Hematopoietic multipotent progenitor cell treated with erythropoietin and hydrocortisone succinate and interleukin-3 and kit ligand, for 17 days (in vitro differentiated cells): ENCODE results near the gene MAMSTR.
A peak's percentile ranks its signal among the peaks of the same experiment; 100 is the strongest.

Experiments
- DNase-seq: peaks from one replicate; pipeline ENCODE4 v3.0.0-alpha.2; 2015; ENCODE audit warnings: low spot score

The MAMSTR gene

DNA sequence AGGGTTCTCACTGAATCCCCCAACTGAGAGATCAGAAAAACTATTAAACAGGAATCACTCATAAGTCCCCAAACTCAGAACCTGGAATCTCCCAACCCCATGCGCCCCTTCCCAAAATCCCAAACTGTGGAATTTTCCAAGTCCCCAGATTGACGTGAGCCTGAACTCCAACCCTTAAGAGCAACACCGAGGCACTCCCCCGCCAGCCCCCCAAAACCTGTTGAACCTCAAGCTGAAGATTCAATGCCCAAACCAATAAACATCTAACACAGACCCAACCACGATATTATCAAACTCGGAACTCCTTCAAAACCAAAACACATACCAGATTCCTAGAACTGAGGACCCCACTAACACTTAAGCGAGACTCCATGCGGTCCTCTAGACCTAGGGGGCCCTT, 26.6 kb upstream of the MAMSTR start:
- no peak for DNase-seq

DNA sequence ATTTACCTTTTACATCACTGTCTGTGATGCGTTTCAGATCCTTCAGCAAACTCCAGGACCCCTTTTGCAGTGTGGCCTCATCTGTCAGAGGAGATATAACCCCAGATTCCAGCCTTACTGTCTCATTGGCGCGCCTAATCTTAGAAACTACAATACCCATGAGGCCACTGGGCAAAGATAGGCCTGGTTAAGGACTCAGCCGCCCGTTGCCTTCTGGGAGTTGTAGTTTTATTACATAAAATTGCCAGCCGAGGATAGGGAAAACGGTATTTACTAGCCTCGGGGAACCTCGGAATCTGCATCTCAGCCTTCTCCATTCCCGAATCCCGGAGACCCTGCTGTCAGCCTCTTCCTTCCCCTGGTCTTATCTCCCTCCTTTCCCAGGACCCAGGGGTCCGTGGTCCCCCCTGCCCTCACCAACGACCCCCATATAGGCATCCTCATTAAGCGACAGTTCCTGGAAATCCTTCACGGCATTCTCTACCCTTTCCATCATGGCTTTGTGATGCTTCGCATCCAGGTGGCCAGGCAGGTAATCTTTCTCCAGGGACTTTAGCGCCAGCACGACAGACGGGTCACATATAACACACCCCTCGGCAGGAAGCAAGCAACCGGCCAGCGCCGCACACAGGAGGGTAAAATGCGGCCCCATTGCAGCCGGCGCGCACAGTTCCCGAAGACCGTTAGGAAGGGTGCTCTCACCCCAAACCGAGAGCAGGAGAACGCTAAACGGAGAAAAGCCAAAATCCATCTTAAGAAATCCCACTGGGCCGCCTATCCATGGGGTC, 25.9 kb upstream of the MAMSTR start:
- DNase-seq, result peak; percentile 87

DNA sequence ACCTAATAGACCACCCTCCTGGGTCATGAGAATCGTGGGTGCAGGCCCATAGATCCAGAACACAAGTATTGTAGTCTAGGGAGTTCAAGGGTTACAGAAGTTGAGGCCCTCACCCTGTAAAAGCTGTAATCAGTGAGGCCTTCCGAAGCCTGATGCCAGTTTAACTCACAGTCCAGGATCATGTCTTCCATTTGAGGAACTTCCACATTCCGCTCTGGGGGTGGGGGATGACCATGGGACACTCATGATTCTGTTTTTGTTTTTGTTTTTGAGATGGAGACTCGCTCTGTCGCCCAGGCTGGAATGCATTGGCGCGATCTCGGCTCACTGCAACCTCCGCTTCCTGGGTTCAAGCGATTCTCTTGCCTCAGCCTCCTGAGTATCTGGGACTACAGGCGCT, 22.6 kb upstream of the MAMSTR start:
- no peak for DNase-seq

DNA sequence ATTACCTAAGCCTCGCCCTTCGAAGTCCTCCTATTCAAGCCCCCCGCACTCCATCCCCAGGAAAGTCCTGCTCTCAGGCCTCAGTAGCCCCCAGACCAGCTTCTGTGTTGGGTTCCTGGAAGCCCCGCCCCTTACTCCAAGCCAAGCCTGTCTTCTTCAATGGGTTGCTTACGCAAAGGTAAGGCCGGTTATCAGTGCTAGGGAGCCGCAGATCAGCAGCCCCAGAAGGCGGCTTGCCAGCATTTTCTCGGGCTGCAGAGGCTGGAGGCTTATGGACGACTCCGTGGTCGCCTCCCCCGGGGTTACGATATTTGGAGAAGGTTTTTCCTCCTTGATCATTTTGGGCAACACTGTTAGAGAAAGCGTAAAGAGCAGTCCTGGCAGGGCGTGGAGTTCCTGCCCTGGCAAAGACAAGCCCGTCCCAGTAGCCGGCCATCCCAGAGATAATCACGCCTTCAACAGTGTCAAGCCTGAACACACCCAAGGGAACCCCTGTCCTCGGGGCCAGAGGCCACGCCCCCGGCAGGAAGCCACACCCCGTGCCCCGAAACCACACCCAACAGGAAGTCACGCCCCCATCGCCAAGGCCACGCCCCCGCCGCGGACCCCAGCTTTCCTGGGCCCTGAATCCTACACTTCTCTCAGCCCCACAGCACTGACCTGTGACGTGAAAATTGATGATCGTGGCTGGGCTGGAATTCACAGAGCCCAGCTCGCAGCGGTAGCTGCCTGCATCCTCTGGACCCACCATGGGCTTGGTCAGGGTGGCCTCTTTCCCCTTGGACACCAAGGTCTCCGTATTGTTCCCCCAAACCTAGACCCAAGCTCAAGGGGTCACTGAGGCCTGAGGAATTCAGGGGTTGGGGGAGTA, 21.8 kb upstream of the MAMSTR start:
- peak; percentile 88 for DNase-seq

DNA sequence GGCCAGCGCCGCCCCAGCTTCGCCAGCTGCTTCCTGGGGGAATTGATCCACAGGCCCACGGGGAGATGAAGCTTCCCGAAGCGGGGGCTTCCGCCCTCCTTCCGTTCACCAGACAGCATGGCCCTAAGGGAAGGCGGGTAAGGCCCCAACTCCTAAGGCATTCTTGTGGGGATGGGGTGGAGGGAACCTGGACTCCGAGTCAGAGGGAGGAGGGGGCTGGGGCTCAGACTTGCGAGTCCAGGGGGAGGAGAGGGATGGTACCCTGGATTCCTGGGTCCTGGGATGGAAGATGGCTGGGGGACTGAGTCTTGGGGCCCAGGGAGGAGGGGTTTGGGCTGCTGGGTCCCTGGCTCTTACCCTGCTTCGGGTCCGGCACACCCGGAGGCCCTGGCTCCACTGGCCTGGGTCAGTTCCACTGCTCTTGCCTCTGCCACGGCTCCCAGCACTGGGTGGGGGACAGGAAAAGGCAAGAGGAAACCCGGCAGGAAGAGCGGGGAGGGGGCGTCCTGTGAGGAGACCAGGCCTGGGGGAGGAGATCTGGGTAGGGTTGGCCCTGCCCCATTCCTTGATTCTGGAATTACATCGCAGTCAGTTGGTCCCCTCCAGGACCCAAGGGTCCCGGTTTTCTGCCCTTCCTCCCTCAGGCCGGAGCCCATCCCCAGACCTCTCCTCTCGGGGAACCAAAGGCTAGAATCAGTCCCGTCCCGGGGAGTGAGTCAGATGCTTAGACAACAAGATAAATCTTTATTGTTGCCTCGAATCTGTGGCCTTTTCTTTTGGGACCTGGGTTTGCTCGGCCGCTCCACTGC, 20.8 kb upstream of the MAMSTR start, which contains the start of gene RASIP1:
RASIP1 (minus strand) TSS at position 447 of the 809 bp plus-strand sequence; CDS start at position 119, 328 bp downstream.
- DNase-seq, result no peak

DNA sequence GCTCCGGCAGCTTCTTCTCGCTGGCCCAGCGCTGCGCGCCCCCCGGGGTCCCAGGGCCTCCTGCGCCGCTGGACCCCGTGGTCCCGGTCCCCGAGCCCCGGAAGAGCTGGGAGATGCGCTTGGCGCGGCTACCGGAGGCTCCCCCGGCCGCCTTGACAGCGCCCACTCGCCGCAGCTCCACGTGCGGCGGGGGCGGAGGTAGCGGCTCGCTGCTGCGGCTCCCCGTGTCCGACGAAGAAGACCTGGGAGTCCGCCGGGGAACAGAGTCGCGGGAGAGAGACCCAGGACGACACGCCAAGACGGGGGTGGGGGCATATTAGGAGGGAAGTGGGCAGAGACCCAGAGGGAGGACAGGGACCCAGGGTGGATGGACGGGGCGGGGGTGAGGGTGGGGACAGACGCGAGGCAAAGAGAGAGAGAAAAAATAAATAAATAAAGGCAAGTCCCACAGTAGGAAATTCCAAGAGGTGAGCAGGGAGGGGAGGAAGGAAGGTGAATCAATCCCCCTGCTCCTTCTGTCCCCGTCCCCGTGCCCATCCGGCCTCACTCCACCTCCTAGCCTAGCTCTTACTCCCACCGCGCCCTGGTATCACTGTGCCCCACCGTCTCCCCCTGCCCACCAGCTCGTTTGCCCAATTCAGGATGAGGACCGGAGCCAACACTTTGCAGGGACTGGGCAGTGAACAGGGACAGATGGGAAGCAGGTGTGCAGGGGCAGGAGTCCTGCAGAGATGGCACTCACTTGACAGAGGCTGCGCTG, 20.1 kb upstream of the MAMSTR start:
- DNase-seq, result no peak

DNA sequence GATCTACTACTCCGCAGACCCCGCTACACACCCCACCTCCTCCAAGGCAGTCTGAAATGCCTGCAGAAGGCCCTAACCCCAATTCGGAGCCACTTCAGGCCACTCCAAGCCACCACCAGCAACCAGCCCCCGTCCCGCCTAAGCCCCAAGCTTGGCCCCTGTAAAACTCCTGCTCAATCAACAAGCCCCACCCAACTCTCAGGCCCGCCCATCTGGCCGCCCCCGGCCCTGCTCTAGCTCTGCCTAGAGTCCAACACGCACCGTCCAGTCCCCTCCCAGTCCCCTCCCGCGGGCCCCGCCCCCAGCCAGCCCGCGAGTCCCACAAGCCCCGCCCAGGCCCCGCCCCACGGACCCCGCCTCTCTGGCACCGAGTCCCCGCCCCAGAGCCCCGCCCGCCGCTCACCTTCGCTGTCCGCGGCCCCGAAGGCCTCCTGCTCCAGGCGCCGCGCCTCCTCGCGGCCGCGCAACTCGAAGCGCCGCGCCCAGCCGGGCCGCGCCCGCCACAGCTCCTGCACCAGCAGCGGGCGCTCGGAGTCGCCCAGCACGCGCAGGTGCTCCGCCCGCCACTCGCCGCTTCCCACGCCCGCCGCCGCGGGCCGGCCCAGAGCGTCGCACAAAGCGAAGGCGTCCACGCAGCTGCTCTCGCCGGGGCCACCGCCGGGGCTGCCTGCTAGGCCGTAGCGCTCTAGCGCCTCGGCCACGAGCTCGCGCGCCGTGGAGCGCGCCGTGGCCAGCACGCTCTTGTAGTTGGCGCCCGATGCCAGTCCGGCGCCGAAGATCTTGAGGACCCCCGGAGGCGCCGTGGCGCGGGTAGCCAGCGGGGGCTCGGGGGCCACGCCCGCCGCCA, 19.3 kb upstream of the MAMSTR start:
- DNase-seq, result peak; percentile 92

DNA sequence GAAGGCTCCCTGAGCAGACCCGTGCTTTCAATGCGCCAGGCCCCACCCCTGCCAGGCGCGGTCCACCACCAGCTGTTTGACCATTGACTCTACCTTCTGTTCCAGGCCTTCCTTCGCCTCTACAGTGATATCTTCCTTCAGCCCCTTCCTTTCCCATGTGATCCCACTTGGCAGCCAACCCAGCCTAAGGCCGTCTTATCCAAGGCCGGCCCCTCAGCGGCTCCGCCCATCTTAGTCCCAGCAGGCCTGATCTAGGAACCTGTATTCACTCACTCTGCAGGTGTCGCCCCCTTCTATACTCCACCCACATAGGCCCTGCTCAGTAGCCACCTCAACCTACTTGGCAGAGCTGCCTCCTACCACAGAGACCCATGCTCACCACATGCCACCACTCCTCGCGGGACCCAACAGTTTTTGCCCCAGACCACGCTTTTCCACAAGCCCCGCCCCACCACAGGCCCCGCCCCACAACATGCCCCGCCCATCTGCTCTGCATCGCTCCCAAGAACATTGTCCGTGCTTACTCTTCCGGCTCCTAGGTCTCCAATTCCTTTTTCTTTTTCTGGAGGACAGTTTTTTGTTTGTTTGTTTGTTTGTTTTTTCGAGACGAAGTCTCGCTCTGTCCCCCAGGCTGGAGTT, 18.0 kb upstream of the MAMSTR start:
- DNase-seq, result no peak

DNA sequence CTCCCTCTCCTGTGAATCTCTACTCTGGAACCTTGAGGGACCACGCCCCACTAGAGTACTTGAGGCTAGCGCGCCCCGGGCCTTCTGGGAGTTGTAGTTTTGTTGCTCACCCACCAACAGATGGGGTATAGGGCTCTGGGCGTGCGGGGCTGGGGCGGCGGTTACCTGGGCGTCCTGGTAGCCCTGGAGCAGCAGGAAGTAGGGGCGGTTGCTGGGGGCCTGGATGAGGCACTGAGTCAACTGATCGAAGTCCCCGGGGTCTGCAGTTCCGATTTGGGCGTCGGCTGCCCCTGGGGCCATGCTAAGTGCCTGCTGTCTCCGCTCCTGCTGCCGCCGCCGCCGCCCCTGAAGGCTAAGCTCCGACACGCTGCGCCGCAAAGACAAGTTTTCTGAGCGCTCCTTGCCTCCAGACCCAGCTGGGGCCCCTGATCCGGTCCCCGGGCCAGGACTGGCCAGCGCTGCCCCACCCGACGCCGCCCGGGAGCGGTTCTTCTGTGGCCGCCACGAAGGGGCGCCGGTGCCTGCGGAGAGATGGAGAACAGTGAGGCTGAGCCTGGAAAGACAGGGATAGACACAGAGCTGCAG, 15.6 kb upstream of the MAMSTR start:
- DNase-seq, result no peak

DNA sequence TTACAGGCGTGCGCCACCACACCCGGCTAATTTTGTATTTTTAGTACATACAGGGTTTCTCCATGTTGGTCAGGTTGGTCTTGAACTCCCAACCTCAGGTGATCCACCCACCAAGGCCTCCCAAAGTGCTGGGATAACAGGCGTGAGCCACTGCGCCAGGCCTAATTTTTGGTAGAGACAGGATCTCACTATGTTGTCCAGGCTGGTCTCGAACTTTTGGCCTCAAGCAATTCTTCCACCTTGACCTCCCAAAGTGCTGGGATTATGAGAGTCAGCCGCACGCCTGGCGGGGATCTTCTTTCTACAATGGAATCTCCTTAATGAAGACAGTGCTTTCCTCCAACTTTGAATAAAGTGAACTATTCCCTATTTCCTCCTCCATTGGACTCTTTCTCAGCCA, 15.1 kb upstream of the MAMSTR start:
- DNase-seq, result no peak

DNA sequence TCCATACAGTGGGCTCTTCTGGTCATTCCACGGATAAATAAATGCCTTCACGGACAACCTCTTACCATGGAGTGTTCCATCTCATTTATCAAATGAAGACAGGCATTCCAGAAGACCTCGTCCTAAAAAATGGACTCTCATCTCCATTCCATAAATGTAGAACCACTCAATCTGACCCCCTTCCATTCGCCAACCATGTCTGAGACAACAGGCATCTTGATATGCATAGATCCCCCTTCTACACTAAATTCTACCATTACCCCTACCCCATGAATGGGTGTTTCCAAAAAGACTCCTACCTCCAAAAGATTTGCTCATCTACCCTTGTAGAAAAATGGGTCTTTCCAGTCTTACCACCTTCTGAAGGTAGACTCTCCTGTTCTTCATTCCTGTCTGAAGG, 11.9 kb upstream of the MAMSTR start:
- DNase-seq, result no peak

DNA sequence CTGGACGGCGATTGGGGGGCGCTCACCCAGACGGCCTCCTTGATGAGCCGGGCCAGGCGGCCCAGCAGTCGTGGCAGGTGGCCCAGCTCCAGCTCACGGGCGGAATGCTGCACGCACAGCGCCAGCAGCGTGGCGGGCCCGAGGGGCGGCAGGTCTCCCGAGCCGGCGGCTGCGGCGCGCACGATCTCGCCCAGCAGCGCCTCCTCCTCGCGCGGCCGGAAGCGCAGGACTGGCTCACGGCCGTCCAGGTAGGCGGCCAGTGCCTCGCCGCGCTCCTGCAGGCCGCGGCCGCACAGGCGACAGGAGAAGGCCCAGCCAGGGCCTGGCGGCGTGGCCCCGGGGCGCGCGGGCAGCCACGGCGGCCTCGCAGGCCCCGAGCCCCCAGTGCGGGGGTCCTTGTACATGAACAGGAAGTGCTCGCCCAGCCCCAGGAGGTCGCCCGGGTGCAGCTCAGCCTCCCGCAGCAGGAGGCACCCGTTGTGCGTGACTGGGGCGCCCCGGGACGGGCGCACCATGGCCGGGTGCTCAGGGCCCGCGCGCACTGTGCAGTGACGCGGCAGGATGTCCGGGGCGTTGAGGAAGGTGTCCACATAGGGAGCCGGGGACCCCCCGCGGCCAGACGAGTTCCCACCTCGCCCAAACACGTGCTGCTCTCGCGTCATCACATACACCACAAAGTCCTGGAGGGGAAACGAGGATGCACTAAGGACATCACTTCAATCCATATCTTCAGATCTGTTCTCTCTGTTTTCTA, 9.6 kb upstream of the MAMSTR start:
- no peak for DNase-seq

DNA sequence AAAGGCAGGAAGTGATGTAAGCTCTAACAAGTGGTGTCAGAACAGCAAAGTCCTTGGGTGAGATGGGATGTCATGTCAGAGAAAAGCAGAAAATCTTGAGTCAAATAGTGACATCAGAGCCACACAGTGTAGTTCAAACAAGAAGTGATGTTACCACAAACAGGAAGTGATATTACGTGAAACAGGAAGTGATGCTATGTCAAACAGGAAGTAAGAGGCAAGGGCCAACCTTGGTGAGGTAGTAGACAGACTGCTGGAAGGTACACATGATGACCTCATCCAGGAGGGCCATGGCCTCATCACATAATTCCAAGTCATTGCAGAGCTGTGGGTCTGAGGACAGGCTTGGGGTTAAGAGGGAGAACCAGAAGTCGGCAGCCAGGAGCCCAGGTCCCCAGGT, 7.0 kb upstream of the MAMSTR start:
- no peak for DNase-seq

DNA sequence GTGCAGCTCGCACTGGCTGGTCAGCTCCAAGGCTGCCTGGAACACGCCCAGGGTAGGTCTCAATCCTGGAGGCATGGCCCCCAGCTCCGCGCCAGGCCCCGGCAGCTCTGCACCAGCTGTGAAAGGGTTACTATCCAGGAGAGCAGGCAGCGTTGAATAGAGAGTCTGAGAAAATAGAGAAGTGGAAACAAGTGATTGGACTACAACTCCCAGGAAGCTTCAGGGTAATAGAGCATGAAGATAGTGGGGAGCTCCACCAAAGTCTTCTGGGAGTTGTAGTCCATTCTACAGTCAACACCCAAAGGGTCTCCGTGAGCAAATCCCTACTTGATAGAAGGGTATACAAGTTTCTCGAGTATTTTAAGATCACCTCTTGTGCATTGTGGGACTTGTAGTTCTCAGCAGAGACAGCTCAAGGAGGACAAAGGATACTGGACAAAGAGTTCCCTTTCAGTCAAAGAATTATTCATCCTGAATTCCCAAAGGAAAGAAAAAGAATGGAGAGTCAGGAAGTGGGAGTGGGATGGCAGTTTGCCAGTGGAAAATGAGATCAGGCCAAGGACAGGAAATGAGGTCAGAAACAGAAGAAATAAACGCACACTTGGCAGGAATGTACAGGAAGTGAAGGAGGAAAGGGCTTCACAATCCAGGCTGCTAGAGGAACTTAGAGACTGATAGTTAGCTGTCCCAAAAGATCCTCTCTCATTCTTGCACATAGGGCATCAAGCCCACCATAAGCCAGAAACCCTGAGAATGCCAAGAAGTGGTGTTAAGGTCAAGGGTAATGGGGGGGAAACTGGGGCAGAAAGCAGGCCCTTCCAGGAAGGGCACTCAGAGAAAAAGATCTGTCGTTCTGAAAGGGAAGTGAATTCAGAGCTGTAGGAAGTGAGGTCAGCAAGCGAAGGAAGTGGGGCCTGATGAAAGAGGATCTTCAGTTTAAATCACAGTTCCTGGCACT, 5.5 kb upstream of the MAMSTR start:
- peak; percentile 59 for DNase-seq

DNA sequence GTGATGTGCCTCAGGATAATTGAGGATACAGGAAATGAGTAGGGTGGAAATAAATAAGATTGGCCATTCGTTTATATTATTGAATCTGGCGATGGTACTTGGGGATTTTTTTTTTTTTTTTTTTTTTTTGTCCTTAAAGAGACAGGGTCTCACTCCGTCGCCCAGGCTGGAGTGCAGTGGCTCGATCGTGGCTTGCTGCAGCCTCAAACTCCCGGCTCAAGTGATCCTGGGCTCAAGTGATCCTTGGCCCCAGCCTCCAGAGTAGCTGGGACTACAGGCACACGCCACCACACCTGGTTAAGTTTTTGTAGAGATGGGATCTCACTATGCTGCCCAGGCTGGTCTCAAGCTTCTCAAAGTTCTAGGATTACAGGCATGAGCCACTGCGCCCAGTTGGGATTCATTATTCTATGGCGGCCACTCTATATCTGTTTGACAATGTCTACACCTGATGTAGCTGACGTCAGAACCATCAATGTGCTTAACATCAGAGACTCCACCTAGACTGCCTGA, 2.7 kb upstream of the MAMSTR start:
- DNase-seq, result no peak

DNA sequence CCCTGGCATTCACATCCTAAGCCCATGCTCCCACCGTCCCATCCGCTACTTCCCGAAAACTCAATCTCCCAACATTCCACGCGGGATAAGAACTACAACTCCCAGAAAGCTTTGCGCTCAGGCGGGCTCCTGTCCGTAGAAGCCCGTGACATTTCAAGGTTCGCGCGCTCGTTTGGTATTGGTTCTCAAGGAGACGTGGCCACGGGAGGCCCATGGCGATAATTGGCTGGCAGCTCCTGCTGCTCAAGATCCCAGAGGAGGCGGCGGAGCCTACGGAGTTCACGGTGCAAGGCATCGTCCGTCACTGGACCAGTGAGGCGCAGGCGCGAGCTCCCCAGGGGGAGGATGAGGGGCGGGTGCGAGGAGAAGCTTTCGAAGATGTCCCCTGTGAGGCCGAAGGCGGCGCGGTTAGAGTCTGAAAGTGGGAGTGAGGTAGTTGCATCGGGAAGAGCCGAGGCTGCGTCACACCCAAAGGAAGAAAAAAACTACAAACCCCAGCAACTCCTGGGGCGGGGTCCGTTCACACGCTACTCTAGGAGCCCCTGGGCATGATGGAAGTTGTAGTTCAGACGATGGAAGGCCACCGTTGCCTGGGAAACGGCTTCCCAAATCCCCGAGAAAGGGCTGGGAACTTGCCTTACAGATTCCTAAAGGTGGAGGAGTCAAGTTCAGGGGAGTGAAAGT, 1.2 kb upstream of the MAMSTR start:
- peak; percentile 95 for DNase-seq

DNA sequence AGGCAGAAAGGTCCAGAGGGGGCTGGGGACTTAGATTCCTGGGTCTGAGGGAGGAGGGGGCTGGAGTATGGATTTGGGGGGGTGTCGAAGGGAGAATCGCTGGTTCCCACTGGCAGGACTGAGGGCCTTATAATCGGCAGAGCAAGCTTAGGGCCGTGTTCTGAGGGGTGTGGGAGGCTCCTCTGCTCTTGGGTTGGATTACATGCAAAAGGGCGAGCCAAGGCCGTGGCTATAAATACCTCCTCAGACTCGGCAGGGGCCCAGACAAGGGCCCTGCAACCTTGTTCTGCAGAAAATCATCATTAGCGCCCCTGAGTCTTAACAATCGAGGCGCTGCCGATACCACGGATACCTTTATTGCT, 707 bp upstream of the MAMSTR start:
- no peak for DNase-seq
